Adipocyte (in vitro differentiated cells): Measurements from ENCODE around the gene SLC7A1.
A peak's percentile ranks its signal among the peaks of the same experiment; 100 is the strongest.

Experiments
- DNase-seq: peaks from one replicate; pipeline ENCODE4 v3.0.0-alpha.2; 2015; ENCODE audit warnings: low read depth
- H3K27me3 ChIP-seq: replicated peaks from 2 replicates; pipeline ENCODE4 v1.7.0; 2013; ENCODE audit warnings: mild to moderate bottlenecking, low read length, moderate library complexity; ENCODE audit not compliant: control insufficient read depth, insufficient read depth
- H3K36me3 ChIP-seq: 2 replicates; pipeline ENCODE4 v1.7.0; 2013; ENCODE audit warnings: low read length, mild to moderate bottlenecking, moderate library complexity; ENCODE audit not compliant: control insufficient read depth, insufficient read depth, severe bottlenecking
- H3K4me1 ChIP-seq: 2 replicates; pipeline ENCODE4 v1.7.0; 2013; ENCODE audit warnings: mild to moderate bottlenecking, low read length, moderate library complexity; ENCODE audit not compliant: control insufficient read depth, insufficient read depth
- H3K4me3 ChIP-seq: 2 replicates; pipeline ENCODE4 v1.7.0; 2013; ENCODE audit warnings: mild to moderate bottlenecking, low read length, moderate library complexity
- H3K9ac ChIP-seq: 2 replicates; pipeline ENCODE4 v1.7.0; 2013; ENCODE audit warnings: mild to moderate bottlenecking, low read length, moderate library complexity
- H3K9me3 ChIP-seq: 2 replicates; pipeline ENCODE4 v1.7.0; 2013; ENCODE audit warnings: mild to moderate bottlenecking, low read length, moderate library complexity; ENCODE audit not compliant: control insufficient read depth

Gene SLC7A1

GRCh38 chr13:29515372-29515771 lies 80.1 kb downstream of the SLC7A1 start:
- peaks cover 63% of the 10 kb centered on the region for H3K36me3 ChIP-seq
- no peak overlapping the region for H3K9ac ChIP-seq
- no peaks in the 10 kb centered on the region for H3K9me3 ChIP-seq
- peaks cover 36% of the 10 kb centered on the region for H3K4me1 ChIP-seq
- H3K4me3 ChIP-seq, result no peak overlapping the region
- no peak for DNase-seq
- no peaks in the 10 kb centered on the region for H3K27me3 ChIP-seq

GRCh38 chr13:29514720-29515310 lies 80.7 kb downstream of the SLC7A1 start:
- Histone ChIP-seq H3K36me3 (peaks cover 63% of the 10 kb centered on the region), H3K9me3 (no peaks in the 10 kb centered on the region), H3K4me1 (peaks cover 36% of the 10 kb centered on the region), H3K9ac (no peak overlapping the region), H3K4me3 (no peak overlapping the region), H3K27me3 (no peaks in the 10 kb centered on the region)
- DNase-seq, result no peak

- Histone ChIP-seq H3K27me3 (no peaks in the 10 kb centered on the region), H3K9me3 (no peaks in the 10 kb centered on the region), H3K36me3 (peaks cover 63% of the 10 kb centered on the region), H3K4me3 (no peak overlapping the region), H3K9ac (no peak overlapping the region), H3K4me1 (peaks cover 42% of the 10 kb centered on the region)
- DNase-seq, result no peak
Measured at GRCh38 chr13:29513981-29514719, 81.3 kb downstream of the SLC7A1 start.

DNA sequence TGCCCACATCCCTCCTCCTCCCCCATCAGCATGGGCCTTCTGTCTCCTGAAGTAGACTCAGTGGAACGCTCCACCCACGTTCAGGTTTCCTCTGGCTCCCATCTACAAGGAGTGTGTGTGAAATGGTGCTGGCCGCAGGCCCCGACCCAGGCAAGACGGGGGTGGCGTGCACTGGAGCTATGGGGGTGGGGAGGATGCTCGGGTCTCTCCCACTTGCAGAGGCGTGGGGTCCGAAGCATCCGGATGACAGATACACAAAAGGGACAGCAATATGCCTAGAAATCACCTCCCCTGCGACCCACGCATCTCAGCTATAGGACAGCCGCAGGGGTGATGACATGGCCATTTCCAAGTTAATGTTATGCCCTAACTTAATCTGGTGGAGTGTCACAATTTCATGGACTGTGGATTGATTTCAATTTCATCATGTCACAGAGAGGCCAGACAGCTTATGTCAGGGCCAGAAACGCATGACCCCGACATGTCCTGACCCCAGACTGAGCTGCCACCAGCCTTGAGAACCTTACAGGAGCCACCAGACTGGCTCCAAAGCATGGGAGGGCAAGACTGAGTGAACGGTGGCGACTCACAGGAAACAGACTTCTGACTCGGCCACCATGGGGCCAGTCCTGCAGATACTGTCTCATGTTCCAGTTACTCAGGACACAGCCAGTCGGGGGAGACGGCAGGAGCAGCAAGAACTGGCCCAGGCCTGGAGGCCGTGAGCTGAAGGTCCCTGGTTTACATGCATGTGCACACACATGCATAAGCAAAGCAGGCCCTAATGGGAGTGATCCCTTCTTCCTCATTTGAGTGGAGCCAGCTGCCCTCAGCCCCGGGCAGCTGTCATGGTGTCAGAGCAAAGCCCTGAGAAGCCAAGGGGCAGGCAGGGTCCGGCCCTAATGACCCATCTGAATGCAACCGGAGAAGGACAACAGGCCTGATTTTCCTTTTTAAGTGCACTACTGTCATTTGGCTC lies 82.2 kb downstream of the SLC7A1 start:
- Histone ChIP-seq H3K36me3 (peaks cover 55% of the 10 kb centered on the region), H3K9me3 (no peaks in the 10 kb centered on the region), H3K9ac (no peak overlapping the region), H3K4me1 (peaks cover 51% of the 10 kb centered on the region), H3K4me3 (no peak overlapping the region), H3K27me3 (no peaks in the 10 kb centered on the region)
- no peak for DNase-seq

GRCh38 chr13:29511980-29512379 lies 83.5 kb downstream of the SLC7A1 start:
- Histone ChIP-seq H3K4me3 (no peak overlapping the region), H3K4me1 (peaks cover 56% of the 10 kb centered on the region), H3K36me3 (peaks cover 42% of the 10 kb centered on the region), H3K9ac (no peak overlapping the region), H3K9me3 (no peaks in the 10 kb centered on the region), H3K27me3 (no peaks in the 10 kb centered on the region)
- no peak for DNase-seq

- H3K36me3 ChIP-seq, result peaks cover 35% of the 10 kb centered on the region
- peak overlapping the region; percentile 2 for H3K9ac ChIP-seq
- no peak overlapping the region for H3K4me3 ChIP-seq
- no peaks in the 10 kb centered on the region for H3K27me3 ChIP-seq
- DNase-seq, result no peak
- H3K9me3 ChIP-seq, result no peaks in the 10 kb centered on the region
- peaks cover 56% of the 10 kb centered on the region for H3K4me1 ChIP-seq
Measured at GRCh38 chr13:29511106-29511796, 84.2 kb downstream of the SLC7A1 start.

- Histone ChIP-seq H3K9ac (no peak overlapping the region), H3K27me3 (no peaks in the 10 kb centered on the region), H3K4me1 (peaks cover 56% of the 10 kb centered on the region), H3K36me3 (peaks cover 29% of the 10 kb centered on the region), H3K9me3 (no peaks in the 10 kb centered on the region), H3K4me3 (no peak overlapping the region)
- DNase-seq, result no peak
Measured at GRCh38 chr13:29510651-29511084, 84.8 kb downstream of the SLC7A1 start.

GRCh38 chr13:29509999-29510589 lies 85.4 kb downstream of the SLC7A1 start:
- no peaks in the 10 kb centered on the region for H3K27me3 ChIP-seq
- H3K4me1 ChIP-seq, result peaks cover 56% of the 10 kb centered on the region
- H3K4me3 ChIP-seq, result no peak overlapping the region
- H3K36me3 ChIP-seq, result peaks cover 23% of the 10 kb centered on the region
- H3K9me3 ChIP-seq, result no peaks in the 10 kb centered on the region
- H3K9ac ChIP-seq, result no peak overlapping the region
- no peak for DNase-seq

GRCh38 chr13:29508876-29509252 lies 86.6 kb downstream of the SLC7A1 start:
- Histone ChIP-seq H3K4me1 (peaks cover 56% of the 10 kb centered on the region), H3K9me3 (no peaks in the 10 kb centered on the region), H3K36me3 (peaks cover 12% of the 10 kb centered on the region), H3K9ac (no peak overlapping the region), H3K4me3 (no peak overlapping the region), H3K27me3 (no peaks in the 10 kb centered on the region)
- DNase-seq, result no peak

DNA sequence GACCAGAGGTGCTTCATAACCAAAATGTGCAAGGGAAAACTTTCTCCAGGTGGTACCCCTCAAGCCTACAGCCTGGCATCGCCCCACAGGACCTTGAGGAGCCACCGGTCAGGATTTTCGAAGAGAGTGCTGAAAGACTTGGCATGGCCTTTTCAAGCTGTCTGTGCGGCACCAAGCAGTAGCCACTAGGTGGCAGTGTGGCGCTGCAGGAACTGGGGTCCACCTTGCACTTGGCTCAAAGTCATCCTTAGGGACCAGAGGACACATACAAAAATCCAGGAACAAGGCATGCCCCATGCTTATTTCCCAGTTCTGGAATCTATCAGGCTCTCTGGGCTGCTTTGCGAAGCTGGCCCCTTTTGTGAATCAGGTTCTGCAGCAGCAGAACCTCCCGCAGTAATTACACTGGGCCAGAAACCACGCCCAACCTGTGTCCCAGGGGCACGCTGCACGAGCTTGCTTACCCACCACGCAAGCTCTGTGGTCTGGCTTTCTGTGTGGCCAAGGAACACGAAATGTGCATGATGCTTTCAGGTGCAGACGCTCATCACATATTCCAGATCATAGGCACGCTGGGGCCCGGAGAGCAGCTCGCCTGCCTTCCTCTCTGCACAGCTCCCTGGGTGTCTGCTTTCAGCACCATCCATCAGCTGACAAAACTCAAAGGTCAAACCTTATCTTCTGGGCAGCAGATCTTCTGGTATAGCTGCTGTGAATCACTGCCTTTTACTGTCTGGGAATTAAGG lies 87.2 kb downstream of the SLC7A1 start:
- DNase-seq, result peak; percentile 88
- peaks cover 56% of the 10 kb centered on the region for H3K4me1 ChIP-seq
- no peaks in the 10 kb centered on the region for H3K27me3 ChIP-seq
- H3K36me3 ChIP-seq, result peaks cover 6% of the 10 kb centered on the region
- H3K4me3 ChIP-seq, result peak overlapping the region; percentile 21
- no peaks in the 10 kb centered on the region for H3K9me3 ChIP-seq
- no peak overlapping the region for H3K9ac ChIP-seq
